OCI-LY7 (cell line): ENCODE measurements around the gene KIF16B. TPM values are rescaled to one million over a fixed set of nuclear protein-coding genes. Genes with fewer than 3 reads are reported as not detected.

Experiments used
- BruUV-seq: library from RNA; stranded (reverse); fragments of 400-500 nt; replicated peaks from 2 replicates; lab custom pipeline; 2021; lab: Mats Ljungman, UMichigan
- CTCF ChIA-PET: fragments of 300-600 bp; sonication (Branson Sonifier 250); formaldehyde crosslinking; loops from one replicate; lab custom pipeline; 2022; ENCODE audit warnings: antibody characterized with exemption; ENCODE audit not compliant: unreplicated experiment; lab: Charles Lee
- POLR2A ChIA-PET: fragments of 300-600 bp; sonication (Branson Sonifier 250); formaldehyde crosslinking; loops from one replicate; lab custom pipeline; 2022; ENCODE audit warnings: antibody characterized with exemption; lab: Charles Lee
- DNase-seq: peaks from one replicate; pipeline ENCODE4 v3.0.0-alpha.2; 2015; ENCODE audit warnings: low spot score
- H2AFZ ChIP-seq: fragments of 200-600 bp; sonication (generic), shearing (Covaris generic); 2 replicates; pipeline ENCODE4 v1.6.1; 2014; ENCODE audit warnings: mild to moderate bottlenecking, antibody characterized with exemption, low read length, moderate library complexity
- H3K27ac ChIP-seq: fragments of 200-600 bp; sonication (generic); 2 replicates; pipeline ENCODE4 v1.5.1; 2014; ENCODE audit warnings: mixed run types, low read depth, mild to moderate bottlenecking, moderate library complexity, low read length, inconsistent platforms; ENCODE audit not compliant: poor library complexity, severe bottlenecking
- H3K36me3 ChIP-seq: fragments of 200-600 bp; sonication (generic); 2 replicates; pipeline ENCODE4 v1.6.1; 2014; ENCODE audit warnings: mild to moderate bottlenecking, antibody characterized with exemption, low read length, moderate library complexity, mixed read lengths; ENCODE audit not compliant: insufficient read depth
- H3K4me1 ChIP-seq: fragments of 200-600 bp; sonication (generic); 2 replicates; pipeline ENCODE4 v1.5.1; 2014; ENCODE audit warnings: mild to moderate bottlenecking, low read length; ENCODE audit not compliant: insufficient read depth, poor library complexity, severe bottlenecking
- H3K4me2 ChIP-seq: fragments of 200-600 bp; sonication (generic); 2 replicates; pipeline ENCODE4 v1.6.1; 2014; ENCODE audit warnings: mild to moderate bottlenecking, low read length
- H3K4me3 ChIP-seq: fragments of 200-600 bp; sonication (generic); 2 replicates; pipeline ENCODE4 v1.5.1; 2014; ENCODE audit warnings: mild to moderate bottlenecking, low read depth, low read length; ENCODE audit not compliant: poor library complexity, severe bottlenecking
- H3K79me2 ChIP-seq: fragments of 200-600 bp; sonication (generic); 2 replicates; pipeline ENCODE4 v1.6.1; 2016; ENCODE audit warnings: low read depth, mild to moderate bottlenecking, low read length, moderate library complexity, mixed read lengths; ENCODE audit not compliant: insufficient read depth
- H3K9me2 ChIP-seq: fragments of 200-600 bp; sonication (generic); 2 replicates; pipeline ENCODE4 v1.6.1; 2016; ENCODE audit warnings: mild to moderate bottlenecking, low read length, mixed read lengths; ENCODE audit not compliant: insufficient read depth
- H3K9me3 ChIP-seq: fragments of 200-600 bp; sonication (generic); 2 replicates; pipeline ENCODE4 v1.6.1; 2014; ENCODE audit warnings: mild to moderate bottlenecking, mixed run types, low read length, mixed read lengths
- H4K20me1 ChIP-seq: fragments of 200-600 bp; sonication (generic); 2 replicates; pipeline ENCODE4 v1.6.1; 2014; ENCODE audit warnings: mild to moderate bottlenecking, antibody characterized with exemption, low read length, moderate library complexity, mixed read lengths; ENCODE audit not compliant: insufficient read depth
- EZH2phosphoT487 ChIP-seq: fragments of 200-600 bp; sonication (generic); IDR thresholded peaks from 2 replicates; pipeline ENCODE4 v1.6.1; 2018; ENCODE audit warnings: low read depth, borderline replicate concordance, mild to moderate bottlenecking, mixed run types, antibody characterized with exemption, low read length, moderate library complexity, mixed read lengths
- intact Hi-C: fragments of 100-400 bp; cut with micrococcal nuclease; formaldehyde crosslinking; loops from one replicate; pipeline ENCODE4 v1.10.0; 2022; ENCODE audit not compliant: unreplicated experiment
- total RNA-seq, 2 experiments: library from RNA; depleted of rRNA in 1 of 2; stranded (reverse); fragments of >200 nt in 1 of 2; shearing (Covaris generic) in 1 of 2; gene quantifications; 2 replicates each; pipeline ENCODE4 v1.2.3, GENCODE V29; 2014 to 2022
- TF ChIP-seq, protein P1 (sequence below): fragments of 200-600 bp; sonication (generic); conservative IDR thresholded peaks from 2 replicates; pipeline ENCODE4 v1.5.1; 2014; ENCODE audit warnings: mild to moderate bottlenecking, antibody characterized with exemption, low read length, moderate library complexity, mixed read lengths

The KIF16B gene
- total RNA-seq, 2 experiments from 2014 or later, result 6.2 to 11.2 TPM

DNA sequence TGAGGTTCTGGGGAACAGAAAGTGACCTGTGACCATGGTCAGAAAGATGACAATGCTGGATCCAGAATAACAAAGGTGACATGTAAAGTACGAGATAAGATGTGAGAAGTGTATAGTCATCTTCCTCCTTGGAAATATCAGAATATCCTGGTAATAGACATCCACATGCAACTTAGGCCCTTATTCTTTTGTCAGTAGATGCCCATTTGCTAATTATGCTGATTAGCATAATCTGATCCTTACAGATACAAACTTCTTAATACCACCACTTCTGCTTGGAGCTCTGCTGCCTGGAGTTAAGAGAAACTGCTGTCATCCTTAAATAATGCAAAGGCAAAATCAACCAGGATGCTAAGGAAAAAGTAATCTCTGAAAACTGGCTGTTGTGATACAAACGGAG is 91.3 kb downstream of the KIF16B start:
- CTCF ChIA-PET, result no interaction called here

DNA sequence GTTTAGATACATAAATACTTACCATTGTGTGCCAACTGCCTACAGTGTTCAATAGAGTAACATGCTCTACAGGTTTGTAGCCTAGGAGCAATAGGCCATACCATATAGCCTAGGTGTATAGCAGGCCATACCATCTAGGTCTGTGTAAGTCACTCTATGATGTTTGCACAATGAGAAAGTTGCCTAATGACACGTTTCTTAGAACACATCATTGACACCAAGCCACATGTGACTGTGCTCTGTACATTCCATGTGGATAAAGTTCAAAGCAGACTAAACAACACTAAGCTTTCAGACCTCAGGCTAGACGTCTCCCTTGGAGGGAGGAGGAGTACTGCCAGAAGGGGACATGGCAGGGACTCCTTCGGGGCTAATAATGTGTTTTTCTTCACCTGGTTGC is 93.6 kb downstream of the KIF16B start:
- no peak for DNase-seq
- H2AFZ ChIP-seq, result no peak overlapping the region
- no peaks in the 10 kb centered on the region for H4K20me1 ChIP-seq
- CTCF ChIA-PET, result no interaction called here
- H3K9me3 ChIP-seq, result no peaks in the 10 kb centered on the region
- TF ChIP-seq EZH2phosphoT487, result no peak
- TF ChIP-seq, protein P1, sequence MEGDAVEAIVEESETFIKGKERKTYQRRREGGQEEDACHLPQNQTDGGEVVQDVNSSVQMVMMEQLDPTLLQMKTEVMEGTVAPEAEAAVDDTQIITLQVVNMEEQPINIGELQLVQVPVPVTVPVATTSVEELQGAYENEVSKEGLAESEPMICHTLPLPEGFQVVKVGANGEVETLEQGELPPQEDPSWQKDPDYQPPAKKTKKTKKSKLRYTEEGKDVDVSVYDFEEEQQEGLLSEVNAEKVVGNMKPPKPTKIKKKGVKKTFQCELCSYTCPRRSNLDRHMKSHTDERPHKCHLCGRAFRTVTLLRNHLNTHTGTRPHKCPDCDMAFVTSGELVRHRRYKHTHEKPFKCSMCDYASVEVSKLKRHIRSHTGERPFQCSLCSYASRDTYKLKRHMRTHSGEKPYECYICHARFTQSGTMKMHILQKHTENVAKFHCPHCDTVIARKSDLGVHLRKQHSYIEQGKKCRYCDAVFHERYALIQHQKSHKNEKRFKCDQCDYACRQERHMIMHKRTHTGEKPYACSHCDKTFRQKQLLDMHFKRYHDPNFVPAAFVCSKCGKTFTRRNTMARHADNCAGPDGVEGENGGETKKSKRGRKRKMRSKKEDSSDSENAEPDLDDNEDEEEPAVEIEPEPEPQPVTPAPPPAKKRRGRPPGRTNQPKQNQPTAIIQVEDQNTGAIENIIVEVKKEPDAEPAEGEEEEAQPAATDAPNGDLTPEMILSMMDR, result no peak
- H3K4me2 ChIP-seq, result no peak overlapping the region
- intact Hi-C loops, result loop anchor here (5.0 to 10.0 kb wide), 3 partner anchors 435 to 772 kb away; no protein-coding TSS in a partner anchor
- no peaks in the 10 kb centered on the region for H3K36me3 ChIP-seq
- no peak overlapping the region for H3K27ac ChIP-seq
- no TSS peak for BruUV-seq
- no peaks in the 10 kb centered on the region for H3K9me2 ChIP-seq
- H3K79me2 ChIP-seq, result no peaks in the 10 kb centered on the region
- H3K4me1 ChIP-seq, result peaks cover 12% of the 10 kb centered on the region
- H3K4me3 ChIP-seq, result no peak overlapping the region
- POLR2A ChIA-PET, result no interaction called here

More for the DNA sequence above, 91.3 kb downstream of the KIF16B start:
- Histone ChIP-seq H3K79me2 (no peaks in the 10 kb centered on the region), H3K36me3 (no peaks in the 10 kb centered on the region), H4K20me1 (no peaks in the 10 kb centered on the region), H3K4me3 (no peak overlapping the region), H3K27ac (no peak overlapping the region), H3K4me2 (no peak overlapping the region), H3K9me2 (no peaks in the 10 kb centered on the region), H3K9me3 (no peaks in the 10 kb centered on the region), H3K4me1 (peaks cover 12% of the 10 kb centered on the region), H2AFZ (no peak overlapping the region)
- BruUV-seq, result no TSS peak
- no peak for DNase-seq
- TF ChIP-seq, protein P1, result no peak
- no peak for TF ChIP-seq EZH2phosphoT487
- intact Hi-C loops, result no loop called here
- POLR2A ChIA-PET, result interaction anchor here (0.6 kb wide), 1 partner anchor 446 kb away, joined by 5 read pairs; no protein-coding TSS in a partner anchor

DNA sequence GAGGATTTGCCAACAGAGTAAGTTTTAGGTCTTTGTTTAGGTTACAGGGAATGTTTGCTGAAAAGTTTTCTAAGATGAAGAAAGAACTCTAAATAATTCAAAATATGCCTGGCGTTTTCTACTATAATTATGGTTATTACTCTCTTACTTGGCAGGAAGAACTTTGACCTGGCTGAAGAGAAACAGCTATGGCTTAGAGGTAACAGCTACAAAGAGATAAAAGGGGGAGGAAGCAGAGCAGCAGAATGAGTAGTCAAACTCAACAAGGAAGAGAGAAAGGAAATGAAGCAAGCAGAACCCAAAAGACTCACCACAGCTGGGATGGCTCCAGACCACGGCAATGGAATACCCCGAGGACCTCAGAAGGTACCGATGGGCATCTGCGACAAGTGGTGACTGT is 95.6 kb downstream of the KIF16B start:
- no peak for TF ChIP-seq EZH2phosphoT487
- TF ChIP-seq, protein P1, result no peak
- no peak for DNase-seq
- no peak overlapping the region for H3K27ac ChIP-seq
- H3K4me1 ChIP-seq, result peaks cover 9% of the 10 kb centered on the region
- H4K20me1 ChIP-seq, result no peaks in the 10 kb centered on the region
- no peaks in the 10 kb centered on the region for H3K36me3 ChIP-seq
- CTCF ChIA-PET, result no interaction called here
- H2AFZ ChIP-seq, result no peak overlapping the region
- POLR2A ChIA-PET, result no interaction called here
- intact Hi-C loops, result loop anchor here (5.0 to 10.0 kb wide), 3 partner anchors 433 to 770 kb away; no protein-coding TSS in a partner anchor
- no TSS peak for BruUV-seq
- no peaks in the 10 kb centered on the region for H3K9me3 ChIP-seq
- H3K4me3 ChIP-seq, result no peak overlapping the region
- no peaks in the 10 kb centered on the region for H3K9me2 ChIP-seq
- no peak overlapping the region for H3K4me2 ChIP-seq
- no peaks in the 10 kb centered on the region for H3K79me2 ChIP-seq
